Gastroesophageal sphincter (tissue), 4 donors: ENCODE results near the gene CLCA4. TPM values are rescaled to one million over a fixed set of nuclear protein-coding genes. Genes with fewer than 3 reads are reported as not detected.
"Not testable (repeated sequence)": the region's sequence is repeated elsewhere in the genome, so short reads cannot be mapped to it uniquely, and the experiment has no call there.

Experiments
- ATAC-seq: fragments of 150-250 bp; one replicate; pipeline ENCODE4 v1.9.1; 2016; ENCODE audit warnings: mild to moderate bottlenecking, moderate library complexity
- H3K27ac ChIP-seq, 4 donors: fragments of 200-600 bp; sonication (generic) in 3 of 4; 1 replicate in 3 of 4; 2 replicates in 1 of 4; pipeline ENCODE4 v1.5.1; 2016 to 2019
- H3K27me3 ChIP-seq: fragments of 200-600 bp; sonication (generic); one replicate; pipeline ENCODE4 v1.5.1; 2019
- H3K36me3 ChIP-seq, 2 donors: fragments of 200-600 bp; sonication (generic); one replicate each; pipeline ENCODE4 v1.5.1; 2019; ENCODE audit warnings: control low read depth in 1 of 2
- H3K4me1 ChIP-seq, 3 donors: fragments of 200-600 bp; sonication (generic); 1 replicate in 2 of 3; 2 replicates in 1 of 3; pipeline ENCODE4 v1.5.1; 2016 to 2019; ENCODE audit warnings: control low read depth in 2 of 3
- H3K4me3 ChIP-seq, 2 donors: fragments of 200-600 bp; sonication (generic); one replicate each; pipeline ENCODE4 v1.5.1; 2019; ENCODE audit warnings: mild to moderate bottlenecking in 1 of 2, moderate library complexity in 1 of 2
- H3K9me3 ChIP-seq, 3 donors: fragments of 200-600 bp; sonication (generic); one replicate each; pipeline ENCODE4 v1.5.1; 2017 to 2019; ENCODE audit warnings: control low read depth in 2 of 3
- CTCF ChIP-seq, 4 experiments: fragments of 200-600 bp in 2 of 4; fragments of 450-650 bp in 2 of 4; sonication (generic) in 1 of 4; IDR thresholded peaks; one replicate each; pipeline ENCODE4 v1.5.1; 2017 to 2019; ENCODE audit warnings: antibody characterized with exemption in 4 of 4, mild to moderate bottlenecking in 2 of 4, moderate library complexity in 2 of 4
- EP300 ChIP-seq: sonication (generic); formaldehyde crosslinking; IDR thresholded peaks from one replicate; pipeline ENCODE4 v1.6.1; 2017; ENCODE audit warnings: antibody characterized with exemption, mild to moderate bottlenecking
- POLR2A ChIP-seq, 2 donors: fragments of 450-650 bp; IDR thresholded peaks; one replicate each; pipeline ENCODE4 v1.6.1; 2017; ENCODE audit warnings: antibody characterized with exemption in 2 of 2, mild to moderate bottlenecking in 2 of 2, moderate library complexity in 1 of 2
- POLR2AphosphoS5 ChIP-seq: sonication (generic); formaldehyde crosslinking; IDR thresholded peaks from one replicate; pipeline ENCODE4 v1.6.1; 2017; ENCODE audit warnings: antibody characterized with exemption
- WGBS, 2 donors: methylation state at CpG; one replicate each; pipeline ENCODE4 v1.1.5; 2018; ENCODE audit warnings: low coverage in 1 of 2; 5-methylcytosine and 5-hydroxymethylcytosine counted together
- total RNA-seq, 4 donors: library from RNA; depleted of rRNA; stranded (reverse); fragments of >200 nt; gene quantifications; one replicate each; pipeline ENCODE4 v1.1.0, GENCODE V29; 2016

The CLCA4 gene
- total RNA-seq: 10 to 100 TPM in 1 of 4 donors, 1 to 10 TPM in 1, under 1 TPM in 1, not detected in 1; 0.50 to 20.3 (median 2.6) TPM

GRCh38 chr1:86546787-86547221 lies at the start of gene CLCA4:
Gene CLCA4, plus strand, starts transcription at chr1:86547078. Its CDS starts 42 bp downstream, at chr1:86547120.
- no peaks in the 10 kb centered on the region for H3K9me3 ChIP-seq
- TF ChIP-seq POLR2A (IDR thresholded peaks at IDR 0.05): no peak
- no peak for TF ChIP-seq CTCF (IDR thresholded peaks at IDR 0.05)
- TF ChIP-seq POLR2AphosphoS5: no peak
- TF ChIP-seq EP300: no peak
- no peak for ATAC-seq
- 36 to 46% methylated on average over 1 to 2 of the region's 2 CpGs for WGBS, 2 donors
- no peaks in the 10 kb centered on the region for H3K27me3 ChIP-seq
- H3K4me3 ChIP-seq: no peak within 1 kb of the TSS
- no peaks in the 10 kb centered on the region for H3K36me3 ChIP-seq
- H3K4me1 ChIP-seq: no peaks in the 10 kb centered on the region
- H3K27ac ChIP-seq: no peak within 1 kb of the TSS

GRCh38 chr1:86498281-86498680 lies 48.6 kb upstream of the CLCA4 start:
- Histone ChIP-seq H3K9me3 (no peaks in the 10 kb centered on the region), H3K4me1 (peaks cover 0 to 21% (median 0%) of the 10 kb centered on the region in 3 donors), H3K36me3 (no peaks in the 10 kb centered on the region), H3K4me3 (no peak overlapping the region), H3K27me3 (no peaks in the 10 kb centered on the region), H3K27ac (no peak overlapping the region)
- 78 to 90% methylated on average over 3 of the region's 3 CpGs for WGBS, 2 donors
- no peak for ATAC-seq
- TF ChIP-seq POLR2AphosphoS5 (no peak), POLR2A (IDR thresholded peaks at IDR 0.05) (no peak), CTCF (IDR thresholded peaks at IDR 0.05) (no peak), EP300 (no peak)

- 21 to 34% methylated on average over 3 of the region's 3 CpGs for WGBS, 2 donors
- H3K27me3 ChIP-seq: no peaks in the 10 kb centered on the region
- peak; percentile 59 to 76 (median 64) for TF ChIP-seq CTCF (IDR thresholded peaks at IDR 0.05)
- TF ChIP-seq POLR2A (IDR thresholded peaks at IDR 0.05): no peak
- H3K9me3 ChIP-seq: no peaks in the 10 kb centered on the region
- H3K36me3 ChIP-seq: no peaks in the 10 kb centered on the region
- no peak overlapping the region for H3K4me3 ChIP-seq
- no peak for ATAC-seq
- H3K27ac ChIP-seq: no peak overlapping the region
- H3K4me1 ChIP-seq: peaks cover 0 to 34% (median 5%) of the 10 kb centered on the region in 3 donors
Observed at GRCh38 chr1:86499987-86500593, 46.8 kb upstream of the CLCA4 start.

- Histone ChIP-seq H3K27ac (peak overlapping the region in 2 of 4 donors; percentile 23 to 31), H3K9me3 (no peaks in the 10 kb centered on the region), H3K4me3 (no peak overlapping the region), H3K4me1 (peaks cover 0 to 39% (median 5%) of the 10 kb centered on the region in 3 donors), H3K27me3 (no peaks in the 10 kb centered on the region), H3K36me3 (no peaks in the 10 kb centered on the region)
- no peak for ATAC-seq
- no peak for TF ChIP-seq EP300
- TF ChIP-seq POLR2A (IDR thresholded peaks at IDR 0.05): no peak
- TF ChIP-seq POLR2AphosphoS5: no peak
- no peak for TF ChIP-seq CTCF (IDR thresholded peaks at IDR 0.05)
- WGBS, 2 donors: 0 to 7% methylated on average over 2 of the region's 2 CpGs
Observed at GRCh38 chr1:86500714-86501113, 46.2 kb upstream of the CLCA4 start.

- 53 to 64% methylated on average over 9 to 15 of the region's 16 CpGs for whole genome bisulfite sequencing, 2 donors
- H3K27me3 ChIP-seq, H3K36me3 ChIP-seq, ATAC-seq, H3K9me3 ChIP-seq: not testable (repeated sequence)
- peaks cover 0 to 39% (median 5%) of the 10 kb centered on the region in 3 donors for H3K4me1 ChIP-seq
- H3K27ac ChIP-seq: peak overlapping the region in 1 of 4 donors; percentile 31
- peak overlapping the region in 1 of 2 donors; percentile 6 for H3K4me3 ChIP-seq
- peak in 2 of 4 experiments; percentile 11 to 46 for TF ChIP-seq CTCF (IDR thresholded peaks at IDR 0.05)
Observed at GRCh38 chr1:86502125-86502646, 44.7 kb upstream of the CLCA4 start.
